WTC11 (cell line): ENCODE results near the gene EXOSC3. TPM values are rescaled to one million over a fixed set of nuclear protein-coding genes. Genes with fewer than 3 reads are reported as not detected.
A peak's percentile ranks its signal among the peaks of the same experiment; 100 is the strongest.

Experiments used
- AR ChIP-seq: fragments of 250-450 bp; sonication (Bioruptor Pico); IDR thresholded peaks from 2 replicates; pipeline ENCODE4 v1.9.0; 2021; ENCODE audit warnings: mild to moderate bottlenecking
- CBFB ChIP-seq: sonication (generic); formaldehyde crosslinking; IDR thresholded peaks from 2 replicates; pipeline ENCODE4 v1.8.1; 2022; ENCODE audit warnings: mild to moderate bottlenecking, low read depth, missing genetic modification reagents
- CREM ChIP-seq: sonication (generic); formaldehyde crosslinking; IDR thresholded peaks from 2 replicates; pipeline ENCODE4 v1.8.1; 2022; ENCODE audit warnings: mild to moderate bottlenecking, missing genetic modification reagents, moderate library complexity
- ELF4 ChIP-seq: sonication (generic); formaldehyde crosslinking; IDR thresholded peaks from 2 replicates; pipeline ENCODE4 v1.8.1; 2022; ENCODE audit warnings: low read depth, mild to moderate bottlenecking, moderate library complexity, missing genetic modification reagents
- ETV6 ChIP-seq: sonication (generic); formaldehyde crosslinking; IDR thresholded peaks from 2 replicates; pipeline ENCODE4 v1.8.1; 2022; ENCODE audit warnings: mild to moderate bottlenecking, missing genetic modification reagents
- FOXP1 ChIP-seq: sonication (generic); formaldehyde crosslinking; IDR thresholded peaks from 2 replicates; pipeline ENCODE4 v1.8.0; 2022; ENCODE audit warnings: missing genetic modification reagents, mild to moderate bottlenecking, moderate library complexity, borderline replicate concordance
- GABPB1 ChIP-seq: sonication (generic); formaldehyde crosslinking; IDR thresholded peaks from 2 replicates; pipeline ENCODE4 v1.8.1; 2023; ENCODE audit warnings: mild to moderate bottlenecking, missing genetic modification reagents
- GRHL2 ChIP-seq: fragments of 250-450 bp; sonication (Bioruptor Pico); IDR thresholded peaks from 2 replicates; pipeline ENCODE4 v1.8.0; 2022; ENCODE audit warnings: mild to moderate bottlenecking, moderate library complexity; ENCODE audit not compliant: insufficient replicate concordance, severe bottlenecking
- GTF2I ChIP-seq: fragments of 250-450 bp; sonication (Bioruptor Pico); conservative IDR thresholded peaks from 2 replicates; pipeline ENCODE4 v1.4.0; 2021; ENCODE audit warnings: mild to moderate bottlenecking
- IRF2 ChIP-seq: sonication (generic); formaldehyde crosslinking; IDR thresholded peaks from 2 replicates; pipeline ENCODE4 v1.8.0; 2022; ENCODE audit warnings: low read depth, missing genetic modification reagents, borderline replicate concordance
- NR2C2 ChIP-seq: sonication (generic); formaldehyde crosslinking; IDR thresholded peaks from 2 replicates; pipeline ENCODE4 v1.8.0; 2022; ENCODE audit warnings: mild to moderate bottlenecking, missing genetic modification reagents
- NR3C1 ChIP-seq: sonication (generic); formaldehyde crosslinking; conservative IDR thresholded peaks from 2 replicates; pipeline ENCODE4 v1.8.1; 2023; ENCODE audit warnings: low read depth, mild to moderate bottlenecking, missing genetic modification reagents
- OVOL2 ChIP-seq: fragments of 250-450 bp; sonication (Bioruptor Pico); IDR thresholded peaks from 2 replicates; pipeline ENCODE4 v1.9.0; 2021; ENCODE audit warnings: mild to moderate bottlenecking, borderline replicate concordance
- RORB ChIP-seq: fragments of 250-450 bp; sonication (Bioruptor Pico); IDR thresholded peaks from 2 replicates; pipeline ENCODE4 v1.9.0; 2021; ENCODE audit warnings: mild to moderate bottlenecking
- SMAD4 ChIP-seq: sonication (generic); formaldehyde crosslinking; IDR thresholded peaks from 2 replicates; pipeline ENCODE4 v1.8.0; 2022; ENCODE audit warnings: mild to moderate bottlenecking, missing genetic modification reagents
- USF1 ChIP-seq: sonication (generic); formaldehyde crosslinking; IDR thresholded peaks from 2 replicates; pipeline ENCODE4 v1.8.0; 2022; ENCODE audit warnings: mild to moderate bottlenecking, missing genetic modification reagents
- ZBTB43 ChIP-seq: sonication (generic); formaldehyde crosslinking; IDR thresholded peaks from 2 replicates; pipeline ENCODE4 v1.8.1; 2023; ENCODE audit warnings: mild to moderate bottlenecking, missing genetic modification reagents
- ZMAT4 ChIP-seq: fragments of 250-450 bp; sonication (Bioruptor Pico); IDR thresholded peaks from 2 replicates; pipeline ENCODE4 v1.9.0; 2021; ENCODE audit warnings: mild to moderate bottlenecking
- ZNF219 ChIP-seq: sonication (generic); formaldehyde crosslinking; IDR thresholded peaks from 2 replicates; pipeline ENCODE4 v1.8.0; 2023; ENCODE audit warnings: missing genetic modification reagents, mild to moderate bottlenecking, borderline replicate concordance
- ZNF281 ChIP-seq: sonication (generic); formaldehyde crosslinking; IDR thresholded peaks from 2 replicates; pipeline ENCODE4 v1.8.0; 2023; ENCODE audit warnings: mild to moderate bottlenecking, missing genetic modification reagents
- ZNF396 ChIP-seq: fragments of 250-450 bp; sonication (Bioruptor Pico); IDR thresholded peaks from 2 replicates; pipeline ENCODE4 v1.8.0; 2021; ENCODE audit warnings: mild to moderate bottlenecking, moderate library complexity, borderline replicate concordance
- ZNF671 ChIP-seq: fragments of 250-450 bp; sonication (Bioruptor Pico); IDR thresholded peaks from 2 replicates; pipeline ENCODE4 v1.8.0; 2021; ENCODE audit warnings: mild to moderate bottlenecking
- total RNA-seq: library from RNA; stranded (reverse); gene quantifications from 3 replicates; pipeline ENCODE4 v1.2.3, GENCODE V29; 2021
- TF ChIP-seq, protein P1 (sequence below): sonication (generic); formaldehyde crosslinking; IDR thresholded peaks from 2 replicates; pipeline ENCODE4 v1.8.1; 2022; ENCODE audit warnings: low read depth, mild to moderate bottlenecking, moderate library complexity, missing genetic modification reagents, borderline replicate concordance
- TF ChIP-seq, protein P2 (sequence below): sonication (generic); formaldehyde crosslinking; IDR thresholded peaks from 2 replicates; pipeline ENCODE4 v1.8.1; 2022; ENCODE audit warnings: mild to moderate bottlenecking, missing genetic modification reagents, moderate library complexity, borderline replicate concordance
- TF ChIP-seq, protein P3 (sequence below): sonication (generic); formaldehyde crosslinking; IDR thresholded peaks from 2 replicates; pipeline ENCODE4 v1.8.1; 2023; ENCODE audit warnings: mild to moderate bottlenecking, missing genetic modification reagents
- TF ChIP-seq, protein P4 (sequence below): sonication (generic); formaldehyde crosslinking; IDR thresholded peaks from 2 replicates; pipeline ENCODE4 v1.8.0; 2022; ENCODE audit warnings: mild to moderate bottlenecking, missing genetic modification reagents

EXOSC3 gene
- total RNA-seq, 1 experiment from 2014 or later = 73.8 TPM

GRCh38 chr9:37800631-37801286, 15.9 kb upstream of the EXOSC3 start, which contains the start of gene DCAF10 (continued):
- no peak for TF ChIP-seq SMAD4 (CRISPR knock-in tag)
- peak; percentile 96 for TF ChIP-seq FOXP1 (CRISPR knock-in tag)
- no peak for TF ChIP-seq RORB (CRISPR knock-in tag)
- TF ChIP-seq, protein P1, sequence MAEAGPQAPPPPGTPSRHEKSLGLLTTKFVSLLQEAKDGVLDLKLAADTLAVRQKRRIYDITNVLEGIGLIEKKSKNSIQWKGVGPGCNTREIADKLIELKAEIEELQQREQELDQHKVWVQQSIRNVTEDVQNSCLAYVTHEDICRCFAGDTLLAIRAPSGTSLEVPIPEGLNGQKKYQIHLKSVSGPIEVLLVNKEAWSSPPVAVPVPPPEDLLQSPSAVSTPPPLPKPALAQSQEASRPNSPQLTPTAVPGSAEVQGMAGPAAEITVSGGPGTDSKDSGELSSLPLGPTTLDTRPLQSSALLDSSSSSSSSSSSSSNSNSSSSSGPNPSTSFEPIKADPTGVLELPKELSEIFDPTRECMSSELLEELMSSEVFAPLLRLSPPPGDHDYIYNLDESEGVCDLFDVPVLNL = no peak; the same call in 1 of the 2 replicates
- TF ChIP-seq, protein P2, sequence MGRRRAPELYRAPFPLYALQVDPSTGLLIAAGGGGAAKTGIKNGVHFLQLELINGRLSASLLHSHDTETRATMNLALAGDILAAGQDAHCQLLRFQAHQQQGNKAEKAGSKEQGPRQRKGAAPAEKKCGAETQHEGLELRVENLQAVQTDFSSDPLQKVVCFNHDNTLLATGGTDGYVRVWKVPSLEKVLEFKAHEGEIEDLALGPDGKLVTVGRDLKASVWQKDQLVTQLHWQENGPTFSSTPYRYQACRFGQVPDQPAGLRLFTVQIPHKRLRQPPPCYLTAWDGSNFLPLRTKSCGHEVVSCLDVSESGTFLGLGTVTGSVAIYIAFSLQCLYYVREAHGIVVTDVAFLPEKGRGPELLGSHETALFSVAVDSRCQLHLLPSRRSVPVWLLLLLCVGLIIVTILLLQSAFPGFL (CRISPR knock-in tag) = no peak
- TF ChIP-seq NR3C1 (CRISPR knock-in tag) = no peak
- TF ChIP-seq CBFB = no peak; the same call in 1 of the 2 replicates
- no peak for TF ChIP-seq AR (CRISPR knock-in tag)
- no peak for TF ChIP-seq ZNF396 (CRISPR knock-in tag)
- TF ChIP-seq ZBTB43 = peak; percentile 96
- TF ChIP-seq NR2C2 (CRISPR knock-in tag) = 0 out of 2 replicates have a peak, but pooled peaks have one; percentile 13
- TF ChIP-seq CREM = peak; percentile 49; the same call in 1 of the 2 replicates
- TF ChIP-seq GRHL2 (CRISPR knock-in tag) = no peak
- peak; percentile 75; the same call in 1 of the 2 replicates for TF ChIP-seq ZMAT4 (CRISPR knock-in tag)
- TF ChIP-seq ZNF281 (CRISPR knock-in tag) = peak; percentile 79
- TF ChIP-seq, protein P3, sequence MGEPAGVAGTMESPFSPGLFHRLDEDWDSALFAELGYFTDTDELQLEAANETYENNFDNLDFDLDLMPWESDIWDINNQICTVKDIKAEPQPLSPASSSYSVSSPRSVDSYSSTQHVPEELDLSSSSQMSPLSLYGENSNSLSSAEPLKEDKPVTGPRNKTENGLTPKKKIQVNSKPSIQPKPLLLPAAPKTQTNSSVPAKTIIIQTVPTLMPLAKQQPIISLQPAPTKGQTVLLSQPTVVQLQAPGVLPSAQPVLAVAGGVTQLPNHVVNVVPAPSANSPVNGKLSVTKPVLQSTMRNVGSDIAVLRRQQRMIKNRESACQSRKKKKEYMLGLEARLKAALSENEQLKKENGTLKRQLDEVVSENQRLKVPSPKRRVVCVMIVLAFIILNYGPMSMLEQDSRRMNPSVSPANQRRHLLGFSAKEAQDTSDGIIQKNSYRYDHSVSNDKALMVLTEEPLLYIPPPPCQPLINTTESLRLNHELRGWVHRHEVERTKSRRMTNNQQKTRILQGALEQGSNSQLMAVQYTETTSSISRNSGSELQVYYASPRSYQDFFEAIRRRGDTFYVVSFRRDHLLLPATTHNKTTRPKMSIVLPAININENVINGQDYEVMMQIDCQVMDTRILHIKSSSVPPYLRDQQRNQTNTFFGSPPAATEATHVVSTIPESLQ (CRISPR knock-in tag) = no peak
- peak; percentile 95 for TF ChIP-seq GABPB1 (CRISPR knock-in tag)
- TF ChIP-seq, protein P4, sequence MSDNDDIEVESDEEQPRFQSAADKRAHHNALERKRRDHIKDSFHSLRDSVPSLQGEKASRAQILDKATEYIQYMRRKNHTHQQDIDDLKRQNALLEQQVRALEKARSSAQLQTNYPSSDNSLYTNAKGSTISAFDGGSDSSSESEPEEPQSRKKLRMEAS (CRISPR knock-in tag) = peak; percentile 82
- no peak for TF ChIP-seq ZNF671 (CRISPR knock-in tag)
- TF ChIP-seq ETV6 (CRISPR knock-in tag) = peak; percentile 98
- no peak for TF ChIP-seq GTF2I
- TF ChIP-seq ELF4 (CRISPR knock-in tag) = no peak
- TF ChIP-seq ZNF219 = no peak
- no peak for TF ChIP-seq IRF2 (CRISPR knock-in tag)
- no peak for TF ChIP-seq OVOL2 (CRISPR knock-in tag)
- TF ChIP-seq USF1 (CRISPR knock-in tag) = peak; percentile 64; the same call in 1 of the 2 replicates
